Hepatocyte (in vitro differentiated cells): ENCODE measurements around the gene RGS17.

Source experiments
- CTCF ChIP-seq: fragments of 200-600 bp; sonication (generic); IDR thresholded peaks from 2 replicates; pipeline ENCODE4 v1.5.1; 2016; ENCODE audit warnings: antibody characterized with exemption, mild to moderate bottlenecking; ENCODE audit not compliant: poor library complexity
- EZH2 ChIP-seq: fragments of 200-600 bp; sonication (generic); IDR thresholded peaks from 2 replicates; pipeline ENCODE4 v1.6.1; 2016; ENCODE audit warnings: antibody characterized with exemption, mild to moderate bottlenecking, borderline replicate concordance
- EZH2phosphoT487 ChIP-seq: fragments of 200-600 bp; sonication (generic); IDR thresholded peaks from one replicate; pipeline ENCODE4 v1.6.1; 2018; ENCODE audit warnings: antibody characterized with exemption, mild to moderate bottlenecking, low read depth, moderate library complexity; ENCODE audit not compliant: unreplicated experiment, severe bottlenecking

DNA sequence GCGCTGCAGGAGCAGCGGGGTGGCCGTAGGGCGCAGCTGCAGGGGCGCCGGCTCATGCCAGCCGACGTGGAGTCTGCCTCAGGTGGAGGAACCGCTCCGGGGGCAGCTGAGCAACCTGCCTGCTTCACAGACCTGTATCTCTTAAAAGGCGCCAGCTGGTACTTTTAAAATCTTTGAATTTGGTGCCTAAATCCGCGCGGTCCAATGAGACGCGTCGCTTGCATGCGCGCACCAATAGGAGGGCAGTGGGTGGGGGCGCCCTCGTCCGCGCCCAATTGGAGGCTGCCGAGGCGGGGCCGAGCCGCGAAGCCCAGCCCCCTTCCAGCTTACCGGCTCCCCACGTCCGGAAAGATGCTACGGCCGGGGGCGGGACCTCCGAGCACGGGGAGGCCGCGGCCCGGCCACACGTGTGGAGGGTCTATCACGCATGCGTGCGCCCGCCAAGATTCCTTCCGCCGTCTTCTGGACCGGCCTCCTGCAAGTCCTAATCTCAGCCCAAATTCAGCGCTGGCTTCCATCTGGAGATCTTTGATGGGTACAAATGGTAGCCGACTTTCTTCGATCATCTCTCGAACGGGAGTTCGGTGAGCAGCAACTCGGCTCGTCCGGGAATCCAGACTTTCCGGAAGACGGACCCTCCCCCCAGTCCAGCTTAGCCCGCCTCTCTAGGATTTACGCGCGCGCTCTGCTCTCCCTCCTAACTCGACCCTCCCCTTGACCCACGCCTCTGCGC, 148.0 kb downstream of the RGS17 start, which contains the start of gene FBXO5:
- no peak for TF ChIP-seq CTCF
- TF ChIP-seq EZH2phosphoT487 = no peak
- TF ChIP-seq EZH2 = no peak
